Esophagus squamous epithelium (tissue), 5 donors: ENCODE results near the gene TSTD1. TPM values are rescaled to one million over a fixed set of nuclear protein-coding genes. Genes with fewer than 3 reads are reported as not detected.
A peak's percentile ranks its signal among the peaks of the same experiment; 100 is the strongest.
"Not testable (repeated sequence)": the region's sequence is repeated elsewhere in the genome, so short reads cannot be mapped to it uniquely, and the experiment has no call there.

Source experiments
- DNase-seq: peaks from one replicate; lab custom pipeline; 2025; lab: John Stamatoyannopoulos, UW
- H3K27ac ChIP-seq, 4 donors: fragments of 200-600 bp; sonication (generic); one replicate each; pipeline ENCODE4 v1.5.1; 2016 to 2019; ENCODE audit warnings: mild to moderate bottlenecking in 1 of 4
- H3K27me3 ChIP-seq, 4 donors: fragments of 200-600 bp; sonication (generic); 1 replicate in 3 of 4; 2 replicates in 1 of 4; pipeline versions ENCODE4 v1.5.1 to v1.6.0; 2017 to 2021; ENCODE audit warnings: antibody characterized with exemption in 1 of 4
- H3K36me3 ChIP-seq, 3 donors: fragments of 200-600 bp; sonication (generic); one replicate each; pipeline ENCODE4 v1.5.1; 2016 to 2019
- H3K4me1 ChIP-seq, 3 donors: fragments of 200-600 bp; sonication (generic); one replicate each; pipeline ENCODE4 v1.5.1; 2017 to 2019
- H3K4me3 ChIP-seq, 4 donors: fragments of 200-600 bp; sonication (generic); 1 replicate in 3 of 4; 2 replicates in 1 of 4; pipeline ENCODE4 v1.5.1; 2016 to 2019; ENCODE audit warnings: mild to moderate bottlenecking in 2 of 4, moderate library complexity in 1 of 4
- H3K9me3 ChIP-seq, 3 donors: fragments of 200-600 bp; sonication (generic); one replicate each; pipeline ENCODE4 v1.5.1; 2016 to 2019
- CTCF ChIP-seq, 6 experiments: fragments of 450-650 bp in 4 of 6; fragments of 200-600 bp in 2 of 6; sonication (generic) in 2 of 6; IDR thresholded peaks; one replicate each; pipeline ENCODE4 v1.5.1; 2016 to 2019; ENCODE audit warnings: antibody characterized with exemption in 6 of 6, mild to moderate bottlenecking in 4 of 6, moderate library complexity in 4 of 6
- POLR2A ChIP-seq, 4 donors: fragments of 450-650 bp; IDR thresholded peaks; one replicate each; pipeline ENCODE4 v1.6.1; 2017; ENCODE audit warnings: antibody characterized with exemption in 4 of 4, mild to moderate bottlenecking in 4 of 4, moderate library complexity in 3 of 4
- WGBS, 2 donors: methylation state at CpG; one replicate each; pipeline ENCODE4 v1.1.5; 2018; 5-methylcytosine and 5-hydroxymethylcytosine counted together
- intact Hi-C: fragments of 100-400 bp; cut with DNase I; formaldehyde crosslinking; loops from one replicate; pipeline ENCODE4 v1.15.0; 2022
- total RNA-seq, 4 donors: library from RNA; depleted of rRNA; stranded (reverse); fragments of >200 nt; gene quantifications; one replicate each; pipeline ENCODE4 v1.1.0, GENCODE V29; 2016
- donor health status: DM: yes; HTN: yes; CAD: no.

TSTD1 gene
- total RNA-seq, 4 donors from 2014 or later, result 69.3 to 99.0 (median 91.4) TPM

DNA sequence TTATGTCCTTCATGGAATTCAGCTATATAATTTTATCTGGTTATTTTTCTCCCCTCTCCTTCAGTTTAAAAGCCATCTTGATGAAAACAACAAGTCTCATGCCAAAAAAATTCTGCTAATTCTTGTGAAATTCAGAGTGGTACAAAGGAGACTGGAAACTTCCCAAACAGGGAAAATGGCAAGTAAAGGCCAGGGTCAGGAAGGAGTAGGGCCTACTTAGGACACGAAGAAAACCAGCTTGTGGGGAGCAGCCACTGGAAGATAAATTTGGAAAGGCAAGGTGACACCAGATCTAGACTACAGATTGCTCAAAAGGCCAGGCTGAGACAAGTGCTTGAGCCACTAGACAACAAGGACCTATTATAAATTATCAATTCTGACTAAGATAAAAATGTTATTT, 6.4 kb downstream of the TSTD1 start:
- peaks cover 0 to 13% (median 1%) of the 10 kb centered on the region in 3 donors for H3K4me1 ChIP-seq
- TF ChIP-seq CTCF (IDR thresholded peaks at IDR 0.05) (no peak), POLR2A (IDR thresholded peaks at IDR 0.05) (no peak)
- H3K27me3 ChIP-seq, result no peaks in the 10 kb centered on the region
- no peak overlapping the region for H3K4me3 ChIP-seq
- 67 to 100% methylated on average over 1 of the region's 1 CpG for WGBS, 2 donors
- DNase-seq, result no peak
- no peaks in the 10 kb centered on the region for H3K9me3 ChIP-seq
- no peaks in the 10 kb centered on the region for H3K36me3 ChIP-seq
- intact Hi-C loops, result loop anchor here (10.0 kb wide), 1 partner anchor 62 kb away; the partner anchor contains the start of gene KLHDC9
- H3K27ac ChIP-seq, result no peak overlapping the region

DNA sequence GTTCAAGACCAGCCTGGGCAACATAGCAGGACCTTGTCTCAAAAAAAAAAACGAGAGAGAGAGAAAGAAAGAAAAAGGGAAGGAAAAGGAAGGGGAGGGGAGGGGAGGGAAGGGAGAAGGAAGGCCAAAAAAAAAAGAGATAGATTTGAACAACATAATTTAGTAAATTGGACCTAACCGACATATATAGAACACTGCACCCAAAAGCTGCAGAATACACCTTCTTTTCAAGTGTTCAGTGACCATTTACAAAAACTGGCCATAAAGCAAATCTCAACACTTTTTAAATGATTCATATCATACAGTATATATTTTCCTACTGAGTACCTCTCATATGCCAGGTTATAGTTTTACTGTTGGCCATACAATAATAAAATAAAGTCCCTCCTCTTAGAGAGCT, 6.9 kb downstream of the TSTD1 start:
- TF ChIP-seq CTCF (IDR thresholded peaks at IDR 0.05) (no peak), POLR2A (IDR thresholded peaks at IDR 0.05) (no peak)
- H3K4me3 ChIP-seq, result no peak overlapping the region
- H3K27ac ChIP-seq, result no peak overlapping the region
- 60 to 71% methylated on average over 2 of the region's 2 CpGs for WGBS, 2 donors
- no peak for DNase-seq
- no peaks in the 10 kb centered on the region for H3K36me3 ChIP-seq
- no peaks in the 10 kb centered on the region for H3K9me3 ChIP-seq
- intact Hi-C loops, result loop anchor here (10.0 kb wide), 1 partner anchor 63 kb away; the partner anchor contains the start of gene KLHDC9
- H3K4me1 ChIP-seq, result peaks cover 0 to 8% (median 0%) of the 10 kb centered on the region in 3 donors
- no peaks in the 10 kb centered on the region for H3K27me3 ChIP-seq

- no CpG with 5 or more reads among the region's 32 CpGs for WGBS, 2 donors
- H3K27me3 ChIP-seq, DNase-seq, H3K4me1 ChIP-seq, intact Hi-C loops, H3K36me3 ChIP-seq, H3K9me3 ChIP-seq, H3K27ac ChIP-seq, H3K4me3 ChIP-seq: not testable (repeated sequence)
Measured at GRCh38 chr1:161029466-161029865, 9.3 kb downstream of the TSTD1 start.

- DNase-seq, intact Hi-C loops: not testable (repeated sequence)
Measured at GRCh38 chr1:161026954-161027353, 11.8 kb downstream of the TSTD1 start.

DNA sequence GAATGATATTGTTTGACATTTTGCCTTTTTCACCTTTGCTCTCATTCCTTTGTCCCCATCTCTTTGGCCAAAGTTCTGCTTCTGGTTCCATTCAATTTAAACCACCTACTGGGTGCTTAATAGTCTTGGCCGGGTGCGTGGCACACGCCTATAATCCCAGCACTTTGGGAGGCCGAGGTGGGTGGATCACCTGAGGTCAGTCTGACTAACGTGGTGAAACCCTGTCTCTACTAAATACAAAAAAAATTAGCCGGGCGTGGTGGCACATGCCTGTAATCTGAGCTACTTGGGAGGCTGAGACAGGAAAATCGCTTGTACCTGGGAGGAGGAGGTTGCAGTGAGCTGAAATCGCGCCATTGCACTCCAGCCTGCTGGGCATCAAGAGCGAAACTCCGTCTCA, 16.3 kb downstream of the TSTD1 start:
- DNase-seq, H3K9me3 ChIP-seq, H3K36me3 ChIP-seq, H3K4me3 ChIP-seq, intact Hi-C loops: not testable (repeated sequence)
- Histone ChIP-seq H3K4me1 (peaks cover 23 to 53% (median 26%) of the 10 kb centered on the region in 3 donors), H3K27me3 (peaks cover 0 to 10% (median 0%) of the 10 kb centered on the region in 4 donors), H3K27ac (peak overlapping the region; percentile 90 to 99 (median 97))
- WGBS, 2 donors, result 47 to 66% methylated on average over 11 to 12 of the region's 12 CpGs

More at GRCh38 chr1:161026954-161027353, 11.8 kb downstream of the TSTD1 start:
- H3K4me3 ChIP-seq, H3K27me3 ChIP-seq, H3K27ac ChIP-seq, H3K36me3 ChIP-seq, H3K4me1 ChIP-seq, H3K9me3 ChIP-seq: not testable (repeated sequence)
- 25 to 60% methylated on average over 1 of the region's 1 CpG for WGBS, 2 donors

DNA sequence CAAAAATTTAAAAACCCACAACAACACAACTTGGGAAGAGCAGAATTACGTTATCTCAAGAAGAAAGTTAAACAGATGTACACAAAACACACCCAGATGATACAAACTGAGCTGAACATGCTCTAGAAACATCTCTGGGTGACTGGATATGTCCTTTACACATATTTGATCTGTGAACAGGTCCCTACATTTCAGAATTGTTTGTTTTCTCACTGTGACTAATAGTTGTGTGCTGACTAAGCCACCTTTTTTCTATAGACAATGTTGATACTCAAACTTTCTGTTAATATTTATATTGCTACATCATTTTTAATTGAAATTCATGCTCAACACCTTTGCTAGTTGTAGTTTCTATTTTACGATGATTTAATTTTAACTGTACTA, 16.8 kb downstream of the TSTD1 start:
- Histone ChIP-seq H3K9me3 (no peaks in the 10 kb centered on the region), H3K4me1 (peaks cover 25 to 57% (median 26%) of the 10 kb centered on the region in 3 donors), H3K4me3 (peak overlapping the region in 3 of 4 donors; percentile 55 to 80 (median 76)), H3K36me3 (no peaks in the 10 kb centered on the region), H3K27ac (peak overlapping the region; percentile 90 to 99 (median 97)), H3K27me3 (peaks cover 0 to 10% (median 0%) of the 10 kb centered on the region in 4 donors)
- WGBS, 2 donors, result 38 to 45% methylated on average over 2 of the region's 2 CpGs
- intact Hi-C loops, result no loop called here
- no peak for DNase-seq
- TF ChIP-seq POLR2A (IDR thresholded peaks at IDR 0.05), result no peak
- no peak for TF ChIP-seq CTCF (IDR thresholded peaks at IDR 0.05)
